DND-41 (cell line): ENCODE data around the gene TIMM22.

ENCODE experiments used
- CTCF ChIP-seq: IDR thresholded peaks from 2 replicates; pipeline ENCODE4 v1.5.1; 2012; ENCODE audit warnings: borderline replicate concordance, low read length, moderate library complexity, mild to moderate bottlenecking; ENCODE audit not compliant: poor library complexity, severe bottlenecking; ENCODE audit errors: extremely low read depth
- EZH2 ChIP-seq: IDR thresholded peaks from 3 replicates; pipeline ENCODE4 v1.6.1; 2012; ENCODE audit warnings: borderline replicate concordance, low read depth, mild to moderate bottlenecking, moderate library complexity, low read length, inconsistent platforms; ENCODE audit not compliant: severe bottlenecking

DNA sequence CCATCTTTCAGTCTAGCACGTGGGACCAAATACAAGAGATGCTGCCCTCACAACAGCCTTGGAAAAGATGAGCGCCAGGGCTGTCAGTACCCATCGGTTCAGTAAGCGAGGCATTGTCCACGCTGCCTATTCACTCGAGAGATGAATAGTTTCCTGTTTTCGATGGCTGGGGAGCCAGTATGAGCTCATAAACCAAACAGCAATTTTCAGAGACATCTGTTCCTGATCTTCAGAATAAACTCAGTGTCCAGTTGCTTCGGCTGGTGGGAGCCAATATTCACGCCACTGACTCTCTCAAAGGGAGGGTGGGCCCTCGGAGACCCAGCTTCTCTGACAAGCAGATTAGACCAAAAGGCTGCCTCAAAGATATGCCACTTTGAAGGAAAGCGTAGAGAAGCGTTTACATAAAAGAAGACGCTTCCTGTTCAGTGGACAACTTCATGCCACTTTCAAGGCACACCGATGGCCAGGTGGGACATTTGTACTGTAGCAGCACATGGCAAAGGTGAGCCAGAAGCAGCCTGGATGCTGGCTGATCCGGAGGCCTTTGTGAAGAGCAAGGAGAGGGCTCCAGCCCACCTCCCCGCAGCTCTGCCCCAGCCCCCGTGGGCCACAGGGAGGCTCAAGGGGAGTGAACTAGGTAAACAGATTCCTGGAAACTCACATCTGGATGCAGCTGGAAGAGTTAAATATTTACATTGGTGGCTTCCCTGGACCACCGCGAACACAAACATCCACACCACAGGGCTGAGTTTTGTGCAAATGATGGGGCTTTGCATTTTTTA, 6.0 kb downstream of the TIMM22 start:
- TF ChIP-seq CTCF (no peak), EZH2 (no peak)
